ENCODE results near the gene PGBD2.
"Not testable (repeated sequence)": the region's sequence is repeated elsewhere in the genome, so short reads cannot be mapped to it uniquely, and the experiment has no call there.

PGBD2 gene

GRCh38 chr1:248906009-248906752 is at the start of gene PGBD2:
TSS of gene PGBD2 (plus strand) at chr1:248906235. CDS start at chr1:248913863, 7,628 bp downstream.
- peak; percentile 67 for DNase-seq

GRCh38 chr1:248857201-248857600 is 48.8 kb upstream of the PGBD2 start:
- DNase-seq: no peak

GRCh38 chr1:248857749-248858095 is 48.3 kb upstream of the PGBD2 start:
- DNase-seq: no peak

- DNase-seq: no peak
These were observed 47.7 kb upstream of the PGBD2 start for GRCh38 chr1:248858096-248858890.

- peak; percentile 78 for DNase-seq
These were observed 46.8 kb upstream of the PGBD2 start, which contains the start of gene ZNF692 for GRCh38 chr1:248858891-248859889. TSS of gene ZNF692 (minus strand) at chr1:248859085. CDS start at chr1:248858309, 776 bp downstream.

- no peak for DNase-seq
These were observed 46.0 kb upstream of the PGBD2 start for GRCh38 chr1:248860007-248860406.

- no peak for DNase-seq
These were observed 44.4 kb upstream of the PGBD2 start for GRCh38 chr1:248861616-248862015.

GRCh38 chr1:248862695-248862997 is 43.4 kb upstream of the PGBD2 start:
- DNase-seq: no peak

- DNase-seq: peak; percentile 50
These were observed 42.8 kb upstream of the PGBD2 start for GRCh38 chr1:248862998-248863881.

GRCh38 chr1:248871837-248872401 is 34.1 kb upstream of the PGBD2 start:
- DNase-seq: no peak

- DNase-seq: peak; percentile 76
These were observed 33.2 kb upstream of the PGBD2 start for GRCh38 chr1:248872752-248873408.

- DNase-seq: peak; percentile 94
These were observed 32.5 kb upstream of the PGBD2 start for GRCh38 chr1:248873409-248873992.

GRCh38 chr1:248873993-248874533 is 32.0 kb upstream of the PGBD2 start:
- peak; percentile 94 for DNase-seq

GRCh38 chr1:248881261-248881660 is 24.8 kb upstream of the PGBD2 start:
- no peak for DNase-seq

GRCh38 chr1:248882427-248882826 is 23.6 kb upstream of the PGBD2 start:
- DNase-seq: not testable (repeated sequence)

- DNase-seq: no peak
These were observed 21.3 kb upstream of the PGBD2 start for GRCh38 chr1:248884632-248885295.

GRCh38 chr1:248885646-248886045 is 20.4 kb upstream of the PGBD2 start:
- DNase-seq: no peak

- no peak for DNase-seq
These were observed 19.7 kb upstream of the PGBD2 start for GRCh38 chr1:248886237-248886895.

GRCh38 chr1:248889914-248890243 is 16.2 kb upstream of the PGBD2 start:
- not testable (repeated sequence) for DNase-seq

All from NCI-H526 treated with DMSO at 0.1 percent for 48 hours (cell line).